Measurements from ENCODE around the gene HOXA5. TPM values are rescaled to one million over a fixed set of nuclear protein-coding genes. Genes with fewer than 3 reads are reported as not detected.

HOXA5 gene
- total RNA-seq, 1 donor: 5.8 TPM

DNA sequence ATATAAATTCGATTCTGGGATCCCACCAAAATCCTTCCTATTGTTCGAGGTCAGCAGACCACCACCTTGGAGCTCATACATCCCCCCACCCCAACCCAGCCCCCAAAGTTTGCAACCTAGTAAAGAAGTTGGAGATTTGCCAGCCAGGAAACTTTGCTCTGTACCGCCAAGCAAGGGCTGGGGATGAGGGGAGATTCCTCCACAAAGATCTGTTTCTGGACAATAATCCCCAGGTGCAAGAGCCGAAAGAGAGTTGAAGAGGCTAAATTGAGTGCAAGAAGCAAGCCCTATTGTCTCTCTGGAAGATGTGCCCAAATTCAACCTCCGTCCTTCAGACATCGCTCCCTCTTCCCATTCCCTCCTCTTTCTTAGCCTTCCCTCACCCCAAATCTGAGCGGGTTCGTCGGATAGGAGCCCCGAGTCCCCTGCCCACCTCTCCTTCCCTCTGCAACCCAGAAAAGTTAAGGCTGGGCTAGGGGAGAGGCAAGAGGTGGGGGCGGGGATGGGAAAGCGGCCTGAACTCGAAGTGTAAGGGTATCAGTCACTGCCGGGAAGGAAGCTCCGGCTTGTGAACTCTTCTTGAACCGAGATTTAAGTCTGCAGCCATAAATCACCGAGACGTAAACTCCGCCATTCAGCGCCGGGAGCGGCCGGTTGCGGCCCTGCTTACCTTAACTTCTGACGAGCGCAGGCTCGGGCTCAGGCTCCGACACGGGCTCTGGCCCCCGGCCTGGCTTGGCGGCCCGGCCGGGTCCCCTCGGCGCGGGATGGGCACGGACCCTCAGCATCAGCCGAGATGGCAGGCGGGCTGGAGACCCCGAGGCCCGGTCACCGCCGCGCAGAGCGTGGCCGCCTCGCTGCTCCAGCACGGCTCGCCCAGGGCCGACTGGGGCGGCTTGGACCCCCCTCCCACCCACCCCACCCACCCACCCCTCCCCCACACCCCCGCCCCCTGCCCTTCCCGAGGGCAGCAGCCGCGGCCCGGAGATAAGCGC is 30.2 kb downstream of the HOXA5 start:
- no peak for TF ChIP-seq CTCF (IDR thresholded peaks at IDR 0.05; ENCODE audit: extremely low read depth, low read depth, low read length)
- H2AFZ ChIP-seq (ENCODE audit: low read length): no peak overlapping the region
- no peaks in the 10 kb centered on the region for H3K27me3 ChIP-seq (ENCODE audit: insufficient read depth, low read length)
- H3K79me2 ChIP-seq (ENCODE audit: insufficient read depth, low read length): peaks cover 22% of the 10 kb centered on the region
- peaks cover 4% of the 10 kb centered on the region for H3K36me3 ChIP-seq (ENCODE audit: insufficient read depth, low read length)
- peak overlapping the region; percentile 89 for H3K4me2 ChIP-seq (ENCODE audit: insufficient read depth, low read length)
- peak overlapping the region; percentile 97 for H3K27ac ChIP-seq (ENCODE audit: low read depth, low read length)
- peak overlapping the region; percentile 64 for H3K4me3 ChIP-seq (ENCODE audit: insufficient read depth, low read length)
- H3K9me3 ChIP-seq (ENCODE audit: low read depth, low read length): no peaks in the 10 kb centered on the region
- DNase-seq (ENCODE audit: insufficient read length, low spot score, missing footprints): peak; percentile 85
- H3K4me1 ChIP-seq (ENCODE audit: insufficient read depth, low read length): peaks cover 49% of the 10 kb centered on the region
- peaks cover 16% of the 10 kb centered on the region for H4K20me1 ChIP-seq (ENCODE audit: insufficient read depth, low read length)

DNA sequence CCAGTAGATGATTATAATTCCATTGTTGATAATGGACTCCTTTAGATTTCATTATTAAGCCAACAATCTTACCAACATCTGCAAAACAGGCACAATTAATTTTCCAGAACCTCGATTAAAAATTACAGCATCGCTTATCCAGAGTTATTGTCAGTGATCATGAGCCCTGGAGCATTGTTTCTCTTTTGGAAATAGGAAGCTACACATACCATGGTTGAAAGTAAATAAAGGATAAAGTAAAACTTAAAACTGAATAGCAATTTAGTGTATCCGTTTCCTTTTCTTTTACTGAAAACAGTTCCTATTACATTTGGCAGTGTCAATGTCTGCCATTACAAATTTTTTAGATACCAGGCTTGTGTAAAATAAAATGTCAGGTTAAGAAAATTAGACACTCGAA is 31.1 kb downstream of the HOXA5 start:
- Histone ChIP-seq H3K4me2 (ENCODE audit: insufficient read depth, low read length) (peak overlapping the region; percentile 89), H2AFZ (ENCODE audit: low read length) (no peak overlapping the region), H3K79me2 (ENCODE audit: insufficient read depth, low read length) (peaks cover 22% of the 10 kb centered on the region), H4K20me1 (ENCODE audit: insufficient read depth, low read length) (peaks cover 13% of the 10 kb centered on the region), H3K27ac (ENCODE audit: low read depth, low read length) (peak overlapping the region; percentile 97), H3K36me3 (ENCODE audit: insufficient read depth, low read length) (peaks cover 4% of the 10 kb centered on the region), H3K9me3 (ENCODE audit: low read depth, low read length) (no peaks in the 10 kb centered on the region), H3K27me3 (ENCODE audit: insufficient read depth, low read length) (no peaks in the 10 kb centered on the region), H3K4me1 (ENCODE audit: insufficient read depth, low read length) (peaks cover 49% of the 10 kb centered on the region), H3K4me3 (ENCODE audit: insufficient read depth, low read length) (peak overlapping the region; percentile 3)
- TF ChIP-seq CTCF (IDR thresholded peaks at IDR 0.05; ENCODE audit: extremely low read depth, low read depth, low read length): no peak
- peak; percentile 84 for DNase-seq (ENCODE audit: insufficient read length, low spot score, missing footprints)

GRCh38 chr7:27111751-27112277 is 31.7 kb downstream of the HOXA5 start:
- Histone ChIP-seq H4K20me1 (ENCODE audit: insufficient read depth, low read length) (peaks cover 8% of the 10 kb centered on the region), H3K9me3 (ENCODE audit: low read depth, low read length) (no peaks in the 10 kb centered on the region), H2AFZ (ENCODE audit: low read length) (no peak overlapping the region), H3K36me3 (ENCODE audit: insufficient read depth, low read length) (peaks cover 4% of the 10 kb centered on the region), H3K4me1 (ENCODE audit: insufficient read depth, low read length) (peaks cover 49% of the 10 kb centered on the region), H3K4me3 (ENCODE audit: insufficient read depth, low read length) (peak overlapping the region; percentile 60), H3K27ac (ENCODE audit: low read depth, low read length) (peak overlapping the region; percentile 97), H3K79me2 (ENCODE audit: insufficient read depth, low read length) (peaks cover 22% of the 10 kb centered on the region), H3K4me2 (ENCODE audit: insufficient read depth, low read length) (peak overlapping the region; percentile 89), H3K27me3 (ENCODE audit: insufficient read depth, low read length) (no peaks in the 10 kb centered on the region)
- TF ChIP-seq CTCF (IDR thresholded peaks at IDR 0.05; ENCODE audit: extremely low read depth, low read depth, low read length): no peak
- DNase-seq (ENCODE audit: insufficient read length, low spot score, missing footprints): no peak

Measured in osteoblast (primary cell).